OCI-LY1 (cell line): Measurements from ENCODE around the gene SERTAD2.

Source experiments
- H2AFZ ChIP-seq: fragments of 200-600 bp; sonication (generic), shearing (Covaris generic); 2 replicates; pipeline ENCODE4 v1.6.0; 2014; ENCODE audit warnings: antibody characterized with exemption, mild to moderate bottlenecking, low read length
- H3F3A ChIP-seq: fragments of 200-600 bp; sonication (generic), shearing (Covaris generic); 2 replicates; pipeline ENCODE4 v1.6.0; 2014; ENCODE audit warnings: mild to moderate bottlenecking, antibody characterized with exemption, low read length, moderate library complexity; ENCODE audit not compliant: insufficient read depth
- H3K27ac ChIP-seq: fragments of 200-600 bp; sonication (generic); 2 replicates; pipeline ENCODE4 v1.5.1; 2014; ENCODE audit warnings: low read length, mixed run types, mild to moderate bottlenecking, low read depth; ENCODE audit not compliant: poor library complexity, severe bottlenecking
- H3K27me3 ChIP-seq: fragments of 200-600 bp; sonication (generic); 2 replicates; pipeline ENCODE4 v1.6.0; 2014; ENCODE audit warnings: antibody characterized with exemption, mild to moderate bottlenecking, low read length, moderate library complexity; ENCODE audit not compliant: insufficient read depth
- H3K36me3 ChIP-seq: fragments of 200-600 bp; sonication (generic); 2 replicates; pipeline ENCODE4 v1.6.1; 2014; ENCODE audit warnings: mild to moderate bottlenecking, antibody characterized with exemption, low read length, moderate library complexity, mixed read lengths; ENCODE audit not compliant: insufficient read depth
- H3K4me1 ChIP-seq: fragments of 200-600 bp; sonication (generic); 2 replicates; pipeline ENCODE4 v1.5.1; 2014; ENCODE audit warnings: mild to moderate bottlenecking, low read length, moderate library complexity; ENCODE audit not compliant: insufficient read depth, severe bottlenecking
- H3K4me2 ChIP-seq: fragments of 200-600 bp; sonication (generic), shearing (Covaris generic); 2 replicates; pipeline ENCODE4 v1.6.1; 2014; ENCODE audit warnings: low read length
- H3K4me3 ChIP-seq: fragments of 200-600 bp; sonication (generic); 2 replicates; pipeline ENCODE4 v1.5.1; 2014; ENCODE audit warnings: low read length, low read depth, mild to moderate bottlenecking, mixed read lengths; ENCODE audit not compliant: poor library complexity, severe bottlenecking
- H3K79me2 ChIP-seq: fragments of 200-600 bp; shearing (Covaris generic); 2 replicates; pipeline ENCODE4 v1.6.1; 2016; ENCODE audit warnings: mixed run types, low read length, mixed read lengths; ENCODE audit not compliant: insufficient read depth
- H3K9ac ChIP-seq: fragments of 200-600 bp; sonication (generic), shearing (Covaris generic); 2 replicates; pipeline ENCODE4 v1.6.1; 2014; ENCODE audit warnings: mild to moderate bottlenecking, low read length, mixed read lengths
- H3K9me2 ChIP-seq: fragments of 200-600 bp; sonication (generic), shearing (Covaris generic); 2 replicates; pipeline ENCODE4 v1.6.1; 2014; ENCODE audit warnings: low read depth, mild to moderate bottlenecking, low read length, mixed read lengths
- H3K9me3 ChIP-seq: fragments of 200-600 bp; shearing (Covaris generic); 2 replicates; pipeline ENCODE4 v1.6.1; 2014; ENCODE audit warnings: low read length, mixed read lengths
- H4K20me1 ChIP-seq: fragments of 200-600 bp; sonication (generic), shearing (Covaris generic); 2 replicates; pipeline ENCODE4 v1.6.0; 2016; ENCODE audit warnings: mild to moderate bottlenecking, low read length; ENCODE audit not compliant: insufficient read depth
- CTCF ChIP-seq: fragments of 200-600 bp; sonication (generic), shearing (Covaris generic); IDR thresholded peaks from 2 replicates; pipeline ENCODE4 v1.5.1; 2017; ENCODE audit warnings: mild to moderate bottlenecking, antibody characterized with exemption, low read length, moderate library complexity, mixed read lengths
- EZH2 ChIP-seq: fragments of 200-600 bp; sonication (generic), shearing (Covaris generic); IDR thresholded peaks from 2 replicates; pipeline ENCODE4 v1.8.0; 2017; ENCODE audit warnings: borderline replicate concordance, mixed run types, mild to moderate bottlenecking, antibody characterized with exemption, low read length, moderate library complexity, mixed read lengths

Gene SERTAD2

GRCh38 chr2:64650722-64651338 is 2.9 kb downstream of the SERTAD2 start:
- H3F3A ChIP-seq = 0 out of 2 replicates have a peak, but pooled peaks cover 13% of the 10 kb centered on the region
- H3K4me2 ChIP-seq = peak overlapping the region; percentile 86
- no peaks in the 10 kb centered on the region for H3K9me2 ChIP-seq
- peaks cover 77% of the 10 kb centered on the region for H3K4me1 ChIP-seq
- no peak overlapping the region for H2AFZ ChIP-seq
- TF ChIP-seq EZH2 (no peak), CTCF (no peak)
- H3K9ac ChIP-seq = peak overlapping the region; percentile 96
- no peaks in the 10 kb centered on the region for H3K27me3 ChIP-seq
- H4K20me1 ChIP-seq = peaks cover 4% of the 10 kb centered on the region; the same call in 1 of the 2 replicates
- peak overlapping the region; percentile 88 for H3K27ac ChIP-seq
- no peaks in the 10 kb centered on the region for H3K36me3 ChIP-seq
- no peaks in the 10 kb centered on the region for H3K9me3 ChIP-seq
- H3K4me3 ChIP-seq = peak overlapping the region; percentile 93
- H3K79me2 ChIP-seq = peaks cover 74% of the 10 kb centered on the region

- Histone ChIP-seq H3K4me1 (peaks cover 77% of the 10 kb centered on the region), H4K20me1 (peaks cover 4% of the 10 kb centered on the region; the same call in 1 of the 2 replicates), H3K9me2 (no peaks in the 10 kb centered on the region), H3K36me3 (no peaks in the 10 kb centered on the region), H3K4me3 (peak overlapping the region; percentile 93), H3F3A (0 out of 2 replicates have a peak, but pooled peaks cover 13% of the 10 kb centered on the region), H3K27ac (peak overlapping the region; percentile 88), H3K27me3 (no peaks in the 10 kb centered on the region), H3K9me3 (no peaks in the 10 kb centered on the region), H3K9ac (peak overlapping the region; percentile 96), H2AFZ (no peak overlapping the region), H3K4me2 (peak overlapping the region; percentile 86), H3K79me2 (peaks cover 79% of the 10 kb centered on the region)
- TF ChIP-seq EZH2 (no peak), CTCF (no peak)
These were observed 3.4 kb downstream of the SERTAD2 start for GRCh38 chr2:64650296-64650695.

GRCh38 chr2:64649626-64650025 is 4.1 kb downstream of the SERTAD2 start:
- TF ChIP-seq CTCF (no peak), EZH2 (no peak)
- Histone ChIP-seq H3K4me2 (peak overlapping the region; percentile 86), H3K9me3 (no peaks in the 10 kb centered on the region), H4K20me1 (peaks cover 4% of the 10 kb centered on the region; the same call in 1 of the 2 replicates), H3K4me1 (peaks cover 77% of the 10 kb centered on the region), H2AFZ (no peak overlapping the region), H3K9me2 (no peaks in the 10 kb centered on the region), H3K79me2 (peaks cover 86% of the 10 kb centered on the region), H3K36me3 (no peaks in the 10 kb centered on the region), H3K27me3 (no peaks in the 10 kb centered on the region), H3F3A (0 out of 2 replicates have a peak, but pooled peaks cover 13% of the 10 kb centered on the region), H3K4me3 (peak overlapping the region; percentile 93), H3K9ac (peak overlapping the region; percentile 96), H3K27ac (peak overlapping the region; percentile 88)
